Stomach (tissue), 4 donors: ENCODE results near the gene ENOX1.

Experiments
- CTCF ChIP-seq, 7 experiments: fragments of 450-650 bp in 4 of 7; fragments of 200-600 bp in 3 of 7; sonication (generic) in 3 of 7; IDR thresholded peaks; one replicate each; pipeline ENCODE4 v1.5.1; 2016 to 2019; ENCODE audit warnings: antibody characterized with exemption in 7 of 7, control low read depth in 2 of 7, mild to moderate bottlenecking in 1 of 7
- EP300 ChIP-seq: sonication (generic); formaldehyde crosslinking; IDR thresholded peaks from one replicate; pipeline ENCODE4 v1.6.1; 2017; ENCODE audit warnings: antibody characterized with exemption
- POLR2A ChIP-seq, 4 donors: fragments of 450-650 bp; IDR thresholded peaks; one replicate each; pipeline ENCODE4 v1.6.1; 2016; ENCODE audit warnings: antibody characterized with exemption in 4 of 4, control low read depth in 2 of 4, mild to moderate bottlenecking in 1 of 4, moderate library complexity in 1 of 4
- POLR2AphosphoS5 ChIP-seq, 3 donors: sonication (generic); formaldehyde crosslinking; IDR thresholded peaks; one replicate each; pipeline ENCODE4 v1.6.1; 2016; ENCODE audit warnings: antibody characterized with exemption in 3 of 3

- TF ChIP-seq CTCF (IDR thresholded peaks at IDR 0.05), result no peak
- TF ChIP-seq POLR2A (IDR thresholded peaks at IDR 0.05), result no peak
- TF ChIP-seq POLR2AphosphoS5 (IDR thresholded peaks at IDR 0.05), result no peak
- no peak for TF ChIP-seq EP300
Observed at GRCh38 chr13:43785650-43786471, 911 bp downstream of the ENOX1 start.
